Gastrocnemius medialis (tissue), 4 donors: ENCODE measurements around the gene RHBDL1. TPM values are rescaled to one million over a fixed set of nuclear protein-coding genes. Genes with fewer than 3 reads are reported as not detected.

Source experiments
- ATAC-seq, 2 donors: fragments of 150-250 bp; one replicate each; pipeline ENCODE4 v1.9.1; 2016
- DNase-seq, 2 donors: peaks; one replicate each; pipeline ENCODE4 v3.0.0-alpha.2; 2019
- H3K27ac ChIP-seq, 4 donors: fragments of 200-600 bp; sonication (generic); 1 replicate in 1 of 4; 2 replicates in 3 of 4; pipeline ENCODE4 v1.5.1; 2016 to 2018; ENCODE audit warnings: mild to moderate bottlenecking in 2 of 4, moderate library complexity in 1 of 4
- H3K27me3 ChIP-seq, 3 donors: fragments of 200-600 bp; sonication (generic) in 2 of 3; 1 replicate in 1 of 3; 2 replicates in 2 of 3; pipeline versions ENCODE4 v1.5.1 to v1.6.0; 2016 to 2019; ENCODE audit warnings: mild to moderate bottlenecking in 1 of 3, moderate library complexity in 1 of 3
- H3K36me3 ChIP-seq, 2 donors: fragments of 200-600 bp; sonication (generic) in 1 of 2; one replicate each; pipeline ENCODE4 v1.5.1; 2017 to 2018
- H3K4me1 ChIP-seq, 2 donors: fragments of 200-600 bp; sonication (generic) in 1 of 2; one replicate each; pipeline ENCODE4 v1.5.1; 2016 to 2017; ENCODE audit warnings: mild to moderate bottlenecking in 2 of 2
- H3K4me3 ChIP-seq, 4 donors: fragments of 200-600 bp; sonication (generic) in 3 of 4; 1 replicate in 1 of 4; 2 replicates in 3 of 4; pipeline ENCODE4 v1.5.1; 2016 to 2019; ENCODE audit warnings: mild to moderate bottlenecking in 2 of 4
- H3K9me3 ChIP-seq, 3 donors: fragments of 200-600 bp; sonication (generic) in 2 of 3; 1 replicate in 1 of 3; 2 replicates in 2 of 3; pipeline ENCODE4 v1.5.1; 2016 to 2019
- CTCF ChIP-seq, 5 experiments: fragments of 450-650 bp in 3 of 5; fragments of 200-600 bp in 2 of 5; sonication (generic) in 2 of 5; IDR thresholded peaks in 4 of 5; conservative IDR thresholded peaks in 1 of 5; 1 replicate in 4 of 5; 2 replicates in 1 of 5; pipeline ENCODE4 v1.5.1; 2016 to 2019; ENCODE audit warnings: antibody characterized with exemption in 5 of 5, mild to moderate bottlenecking in 3 of 5, moderate library complexity in 3 of 5
- POLR2A ChIP-seq, 2 donors: fragments of 450-650 bp; IDR thresholded peaks; one replicate each; pipeline ENCODE4 v1.6.1; 2017; ENCODE audit warnings: antibody characterized with exemption in 2 of 2, mild to moderate bottlenecking in 2 of 2, moderate library complexity in 2 of 2
- in situ Hi-C, 4 donors: fragments of 200-750 bp; cut with MboI; loops; one replicate each; pipeline versions ENCODE4 v1.15.0 to v1.8.0; 2017; ENCODE audit warnings: low sequenced_read_pairs in 4 of 4
- intact Hi-C: fragments of 100-400 bp; cut with DNase I; formaldehyde crosslinking; loops from one replicate; pipeline ENCODE4 v1.15.1; 2023; ENCODE audit warnings: low total_unique reads
- total RNA-seq, 4 donors: library from RNA; depleted of rRNA; stranded (reverse); fragments of >200 nt; gene quantifications; one replicate each; pipeline versions ENCODE4 v1.1.0 to v1.2.3, GENCODE V29; 2016

The RHBDL1 gene
- total RNA-seq, 4 donors from 2014 or later: 0.31 TPM; not detected in 3

GRCh38 chr16:645852-646678 lies 29.4 kb upstream of the RHBDL1 start:
- Histone ChIP-seq H3K9me3 (no peaks in the 10 kb centered on the region), H3K27ac (peak overlapping the region; percentile 87 to 97 (median 96)), H3K4me3 (peak overlapping the region in 2 of 4 donors; percentile 10 to 21), H3K27me3 (no peaks in the 10 kb centered on the region), H3K36me3 (no peaks in the 10 kb centered on the region), H3K4me1 (peaks cover 46 to 69% of the 10 kb centered on the region in 2 donors)
- ATAC-seq: peak in 1 of 2 donors; percentile 5
- intact Hi-C loops (loop anchor here (10.0 kb wide), 1 partner anchor 411 kb away; the partner anchor contains the start of gene FAM234A), in situ Hi-C loops (no loop called here)
- peak in 1 of 2 donors; percentile 73 for DNase-seq
- TF ChIP-seq POLR2A (IDR thresholded peaks at IDR 0.05) (no peak), CTCF (IDR thresholded peaks at IDR 0.05 in 4 of 5, conservative IDR thresholded peaks at IDR 0.05 in 1 of 5) (no peak)

GRCh38 chr16:646679-647172 lies 28.7 kb upstream of the RHBDL1 start:
- no peak for ATAC-seq
- Histone ChIP-seq H3K4me1 (peaks cover 46 to 69% of the 10 kb centered on the region in 2 donors), H3K27me3 (no peaks in the 10 kb centered on the region), H3K4me3 (peak overlapping the region in 1 of 4 donors; percentile 21), H3K27ac (peak overlapping the region; percentile 87 to 97 (median 96)), H3K36me3 (no peaks in the 10 kb centered on the region), H3K9me3 (no peaks in the 10 kb centered on the region)
- intact Hi-C loops: loop anchor here (10.0 kb wide), 1 partner anchor 412 kb away; the partner anchor contains the start of gene FAM234A
- in situ Hi-C loops: no loop called here
- DNase-seq: no peak
- TF ChIP-seq POLR2A (IDR thresholded peaks at IDR 0.05): no peak
- TF ChIP-seq CTCF (IDR thresholded peaks at IDR 0.05 in 4 of 5, conservative IDR thresholded peaks at IDR 0.05 in 1 of 5): no peak

- H3K9me3 ChIP-seq: no peaks in the 10 kb centered on the region
- in situ Hi-C loops (no loop called here), intact Hi-C loops (loop anchor here (10.0 kb wide), 1 partner anchor 413 kb away; the partner anchor contains the start of gene FAM234A)
- H3K36me3 ChIP-seq: no peaks in the 10 kb centered on the region
- H3K4me3 ChIP-seq: peak overlapping the region in 1 of 4 donors; percentile 63
- no peaks in the 10 kb centered on the region for H3K27me3 ChIP-seq
- no peak for ATAC-seq
- TF ChIP-seq POLR2A (IDR thresholded peaks at IDR 0.05) (no peak), CTCF (IDR thresholded peaks at IDR 0.05 in 4 of 5, conservative IDR thresholded peaks at IDR 0.05 in 1 of 5) (no peak)
- peak in 1 of 2 donors; percentile 55 for DNase-seq
- peaks cover 46 to 69% of the 10 kb centered on the region in 2 donors for H3K4me1 ChIP-seq
- peak overlapping the region; percentile 87 to 97 (median 96) for H3K27ac ChIP-seq
These were observed 28.1 kb upstream of the RHBDL1 start for GRCh38 chr16:647173-647902.

GRCh38 chr16:648071-648780 lies 27.2 kb upstream of the RHBDL1 start:
- intact Hi-C loops (loop anchor here (10.0 kb wide), 1 partner anchor 413 kb away; the partner anchor contains the start of gene FAM234A), in situ Hi-C loops (no loop called here)
- Histone ChIP-seq H3K27me3 (no peaks in the 10 kb centered on the region), H3K4me1 (peaks cover 40 to 63% of the 10 kb centered on the region in 2 donors), H3K36me3 (no peaks in the 10 kb centered on the region), H3K4me3 (peak overlapping the region; percentile 61 to 78 (median 65)), H3K27ac (peak overlapping the region; percentile 87 to 97 (median 96)), H3K9me3 (no peaks in the 10 kb centered on the region)
- TF ChIP-seq CTCF (IDR thresholded peaks at IDR 0.05 in 4 of 5, conservative IDR thresholded peaks at IDR 0.05 in 1 of 5) (peak in 3 of 5 experiments; percentile 27 to 55 (median 40)), POLR2A (IDR thresholded peaks at IDR 0.05) (no peak)
- DNase-seq (peak in 1 of 2 donors; percentile 64), ATAC-seq (peak; percentile 13 to 34)
